ENCODE results near the gene SMOC2. TPM values are rescaled to one million over a fixed set of nuclear protein-coding genes. Genes with fewer than 3 reads are reported as not detected.
A peak's percentile ranks its signal among the peaks of the same experiment; 100 is the strongest.

Gene SMOC2
- total RNA-seq, 1 donor from 2014 or later, result 14.4 TPM

DNA sequence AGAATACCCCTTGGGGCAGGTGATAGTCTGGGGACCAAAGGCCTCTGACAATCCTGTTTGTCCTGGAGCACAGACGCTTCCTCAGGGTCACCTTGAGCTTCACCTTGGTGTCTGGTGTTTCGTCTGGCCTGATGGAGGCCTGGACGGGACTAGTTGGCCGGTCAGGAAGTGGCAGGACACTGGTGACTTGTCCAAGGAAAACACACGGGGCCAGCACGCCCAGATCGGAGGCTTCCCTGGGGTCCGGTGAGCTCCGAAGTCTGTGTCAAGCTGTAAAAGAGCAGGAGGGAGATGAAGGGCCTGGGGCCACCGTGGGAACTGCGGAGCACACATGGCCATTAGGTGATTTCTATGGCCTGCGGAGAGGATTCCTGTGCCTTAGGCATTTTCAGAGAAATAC, 67.9 kb downstream of the SMOC2 start:
- Histone ChIP-seq H3K4me1 (peaks cover 4% of the 10 kb centered on the region), H3K27ac (replicated peaks) (no peak overlapping the region), H3K4me3 (no peak overlapping the region), H3K36me3 (no peaks in the 10 kb centered on the region), H3K27me3 (ENCODE audit: low read depth) (peaks cover 43% of the 10 kb centered on the region), H3K9me3 (replicated peaks) (no peaks in the 10 kb centered on the region)
- DNase-seq, result no peak
- TF ChIP-seq, protein P1, sequence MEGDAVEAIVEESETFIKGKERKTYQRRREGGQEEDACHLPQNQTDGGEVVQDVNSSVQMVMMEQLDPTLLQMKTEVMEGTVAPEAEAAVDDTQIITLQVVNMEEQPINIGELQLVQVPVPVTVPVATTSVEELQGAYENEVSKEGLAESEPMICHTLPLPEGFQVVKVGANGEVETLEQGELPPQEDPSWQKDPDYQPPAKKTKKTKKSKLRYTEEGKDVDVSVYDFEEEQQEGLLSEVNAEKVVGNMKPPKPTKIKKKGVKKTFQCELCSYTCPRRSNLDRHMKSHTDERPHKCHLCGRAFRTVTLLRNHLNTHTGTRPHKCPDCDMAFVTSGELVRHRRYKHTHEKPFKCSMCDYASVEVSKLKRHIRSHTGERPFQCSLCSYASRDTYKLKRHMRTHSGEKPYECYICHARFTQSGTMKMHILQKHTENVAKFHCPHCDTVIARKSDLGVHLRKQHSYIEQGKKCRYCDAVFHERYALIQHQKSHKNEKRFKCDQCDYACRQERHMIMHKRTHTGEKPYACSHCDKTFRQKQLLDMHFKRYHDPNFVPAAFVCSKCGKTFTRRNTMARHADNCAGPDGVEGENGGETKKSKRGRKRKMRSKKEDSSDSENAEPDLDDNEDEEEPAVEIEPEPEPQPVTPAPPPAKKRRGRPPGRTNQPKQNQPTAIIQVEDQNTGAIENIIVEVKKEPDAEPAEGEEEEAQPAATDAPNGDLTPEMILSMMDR (IDR thresholded peaks at IDR 0.05; ENCODE audit: borderline replicate concordance), result no peak
- intact Hi-C loops (cut with micrococcal nuclease), result no loop called here

DNA sequence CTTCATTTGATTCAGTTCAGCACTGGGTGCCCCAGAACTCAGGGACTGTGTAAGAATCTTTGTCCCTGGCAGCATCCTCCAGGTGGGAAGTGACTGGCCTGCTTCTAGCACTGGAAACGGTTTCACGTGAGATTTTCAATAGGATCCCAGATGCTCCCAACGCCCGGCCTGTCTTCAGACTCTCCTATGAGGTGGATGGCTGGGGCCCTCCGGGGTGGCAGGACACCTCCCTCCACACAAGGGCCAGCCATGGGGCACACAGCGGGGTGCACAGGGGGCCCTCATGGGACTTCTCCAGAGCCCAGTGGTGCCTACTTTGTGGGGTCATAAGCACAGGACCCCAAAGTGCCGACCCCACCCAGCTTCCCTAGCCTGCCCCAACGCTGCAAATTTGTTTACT, 72.8 kb downstream of the SMOC2 start:
- peaks cover 20% of the 10 kb centered on the region for H3K27me3 ChIP-seq (ENCODE audit: low read depth)
- no peak overlapping the region for H3K4me3 ChIP-seq
- H3K9me3 ChIP-seq (replicated peaks), result no peaks in the 10 kb centered on the region
- H3K27ac ChIP-seq (replicated peaks), result peak overlapping the region; percentile 61
- DNase-seq, result no peak
- no peaks in the 10 kb centered on the region for H3K36me3 ChIP-seq
- intact Hi-C loops (cut with micrococcal nuclease), result no loop called here
- TF ChIP-seq, protein P1 (IDR thresholded peaks at IDR 0.05; ENCODE audit: borderline replicate concordance), result no peak
- peaks cover 10% of the 10 kb centered on the region for H3K4me1 ChIP-seq

DNA sequence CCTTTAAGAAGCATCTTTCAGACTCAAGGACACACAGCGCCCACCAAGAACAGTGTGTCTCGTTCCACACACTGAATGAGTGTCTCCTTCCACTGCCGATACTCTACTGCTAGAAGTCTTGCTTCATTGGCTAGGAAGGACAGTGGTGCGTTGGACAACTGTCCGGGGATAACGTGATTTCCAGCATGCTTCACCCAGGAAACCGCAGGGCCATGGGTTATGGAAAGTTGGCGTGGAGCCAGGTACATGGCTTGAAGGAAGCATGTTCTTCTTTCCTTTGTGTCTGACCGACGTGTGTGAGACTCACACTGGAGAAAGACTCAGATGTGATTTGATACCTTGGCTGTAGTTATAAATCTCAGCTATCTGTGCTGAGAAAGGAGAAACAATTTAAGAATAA, 73.2 kb downstream of the SMOC2 start:
- TF ChIP-seq, protein P1 (IDR thresholded peaks at IDR 0.05; ENCODE audit: borderline replicate concordance), result no peak
- Histone ChIP-seq H3K36me3 (no peaks in the 10 kb centered on the region), H3K27ac (replicated peaks) (peak overlapping the region; percentile 61), H3K27me3 (ENCODE audit: low read depth) (peaks cover 16% of the 10 kb centered on the region), H3K4me3 (no peak overlapping the region), H3K9me3 (replicated peaks) (no peaks in the 10 kb centered on the region), H3K4me1 (peaks cover 10% of the 10 kb centered on the region)
- intact Hi-C loops (cut with micrococcal nuclease), result no loop called here
- DNase-seq, result peak; percentile 69

DNA sequence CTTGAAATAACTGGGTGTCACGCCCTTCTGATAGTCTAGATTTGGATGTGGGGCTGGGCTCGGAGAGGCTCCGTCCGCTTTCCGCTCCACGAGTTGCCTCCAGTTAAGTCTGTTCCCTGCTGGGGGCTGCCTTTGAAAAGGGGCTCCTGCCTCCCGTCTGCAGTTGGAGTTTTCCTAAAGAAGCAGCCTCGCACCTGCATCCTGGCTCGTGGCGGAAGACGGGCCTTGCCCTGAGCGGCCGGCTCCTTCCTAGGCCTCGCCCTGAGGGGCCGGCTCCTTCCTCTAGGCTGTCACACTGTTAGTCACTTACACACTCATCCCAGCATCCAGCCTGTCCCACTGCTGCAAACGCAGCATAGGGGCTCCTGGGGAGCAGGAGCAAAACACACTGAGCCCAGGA, 74.4 kb downstream of the SMOC2 start:
- TF ChIP-seq, protein P1 (IDR thresholded peaks at IDR 0.05; ENCODE audit: borderline replicate concordance), result no peak
- H3K4me3 ChIP-seq, result no peak overlapping the region
- H3K9me3 ChIP-seq (replicated peaks), result no peaks in the 10 kb centered on the region
- no peak overlapping the region for H3K27ac ChIP-seq (replicated peaks)
- H3K27me3 ChIP-seq (ENCODE audit: low read depth), result peaks cover 16% of the 10 kb centered on the region
- intact Hi-C loops (cut with micrococcal nuclease), result no loop called here
- peaks cover 10% of the 10 kb centered on the region for H3K4me1 ChIP-seq
- no peaks in the 10 kb centered on the region for H3K36me3 ChIP-seq
- no peak for DNase-seq

DNA sequence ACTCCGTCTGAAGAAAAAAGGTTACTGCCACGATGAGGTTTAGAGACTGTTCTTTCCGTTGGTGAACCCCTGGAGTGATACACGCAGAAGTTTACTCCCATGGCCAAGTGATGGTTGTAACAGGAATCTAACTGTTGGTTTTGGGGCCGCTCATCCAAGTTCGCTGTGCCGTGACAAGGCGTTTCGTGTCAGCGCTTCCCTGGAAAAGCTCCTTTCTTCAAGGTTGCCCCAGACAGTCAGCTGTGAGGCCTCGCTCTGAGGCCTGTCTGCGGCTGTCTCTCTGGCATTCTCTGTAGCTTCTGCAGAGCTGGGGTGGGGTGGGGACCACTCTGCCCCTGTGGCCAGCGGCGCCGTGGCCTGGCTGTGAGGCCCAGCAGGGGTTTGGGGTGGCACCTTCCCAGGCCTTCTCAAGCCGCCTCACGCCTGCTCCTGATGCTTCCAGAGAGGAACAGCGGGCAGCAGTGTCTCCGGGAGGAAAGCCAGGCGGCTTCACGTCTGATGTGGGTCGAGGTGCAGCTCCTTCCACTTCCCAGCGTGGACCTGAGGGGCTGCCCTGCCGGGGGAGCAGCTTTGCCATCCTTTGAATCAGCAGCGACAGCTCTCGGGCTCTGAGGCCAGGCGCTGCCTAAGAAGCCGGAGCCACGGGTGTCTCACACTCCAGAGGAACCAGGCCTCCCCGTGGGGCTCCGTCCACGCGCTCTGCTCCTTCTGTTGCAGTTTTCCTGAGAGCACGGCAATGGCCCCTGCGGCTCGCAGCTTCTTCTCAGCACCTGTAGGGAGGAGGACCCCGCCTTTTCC, 76.2 kb downstream of the SMOC2 start:
- H3K27me3 ChIP-seq (ENCODE audit: low read depth), result peaks cover 8% of the 10 kb centered on the region
- no peak overlapping the region for H3K27ac ChIP-seq (replicated peaks)
- no peaks in the 10 kb centered on the region for H3K36me3 ChIP-seq
- TF ChIP-seq, protein P1 (IDR thresholded peaks at IDR 0.05; ENCODE audit: borderline replicate concordance), result no peak
- no peak for DNase-seq
- H3K4me1 ChIP-seq, result peaks cover 10% of the 10 kb centered on the region
- H3K9me3 ChIP-seq (replicated peaks), result no peaks in the 10 kb centered on the region
- H3K4me3 ChIP-seq, result no peak overlapping the region
- intact Hi-C loops (cut with micrococcal nuclease), result no loop called here
